Panc1 (cell line): ENCODE measurements around the gene CCDC54. TPM values are rescaled to one million over a fixed set of nuclear protein-coding genes. Genes with fewer than 3 reads are reported as not detected.

Source experiments
- ATAC-seq: fragments of 200-7000 bp; cut with Tn5 transposase; 2 replicates; pipeline ENCODE4 v1.9.1; 2020; ENCODE audit warnings: mild to moderate bottlenecking, moderate library complexity
- BruUV-seq: library from RNA; stranded (reverse); fragments of 400-500 nt; replicated peaks from 2 replicates; lab custom pipeline; 2021; lab: Mats Ljungman, UMichigan
- CTCF ChIA-PET: fragments of 300-600 bp; sonication (Branson Sonifier 250); formaldehyde crosslinking; loops from one replicate; lab custom pipeline; 2022; ENCODE audit warnings: antibody characterized with exemption; lab: Charles Lee
- POLR2A ChIA-PET: fragments of 300-600 bp; sonication (Branson Sonifier 250); formaldehyde crosslinking; loops from one replicate; lab custom pipeline; 2022; ENCODE audit warnings: antibody characterized with exemption; lab: Charles Lee
- DNase-seq: peaks from one replicate; pipeline ENCODE4 v3.0.0-alpha.2; 2010; ENCODE audit warnings: low read depth, low spot score
- H3K27ac ChIP-seq: 2 replicates; pipeline ENCODE4 v1.5.1; 2011; ENCODE audit warnings: mild to moderate bottlenecking, low read length, inconsistent platforms
- H3K27me3 ChIP-seq: fragments of 200-500 bp; sonication (Bioruptor generic); 2 replicates; pipeline ENCODE4 v1.6.0; 2014; ENCODE audit warnings: low read length, inconsistent platforms; ENCODE audit not compliant: control insufficient read depth, insufficient read depth
- H3K36me3 ChIP-seq: fragments of 200-500 bp; sonication (Bioruptor generic); 2 replicates; pipeline ENCODE4 v1.5.1; 2014; ENCODE audit warnings: inconsistent platforms, mild to moderate bottlenecking, low read length, moderate library complexity; ENCODE audit not compliant: control insufficient read depth, insufficient read depth
- H3K4me1 ChIP-seq: 2 replicates; pipeline ENCODE4 v1.5.1; 2011; ENCODE audit warnings: inconsistent platforms, mild to moderate bottlenecking, low read length, moderate library complexity; ENCODE audit not compliant: control insufficient read depth, insufficient read depth
- H3K4me3 ChIP-seq, 2 experiments: 2 replicates each; pipeline ENCODE4 v1.5.1; 2011 to 2012; ENCODE audit warnings: low read depth in 2 of 2, low read length in 2 of 2, mild to moderate bottlenecking in 2 of 2, inconsistent platforms in 1 of 2, moderate library complexity in 1 of 2
- H3K9me3 ChIP-seq: fragments of 200-500 bp; sonication (Bioruptor generic); 2 replicates; pipeline ENCODE4 v1.5.1; 2014; ENCODE audit warnings: low read depth, mild to moderate bottlenecking, inconsistent platforms, low read length, moderate library complexity; ENCODE audit not compliant: control insufficient read depth, insufficient read depth
- POLR2AphosphoS5 ChIP-seq: IDR thresholded peaks from 2 replicates; pipeline ENCODE4 v1.6.1; 2012; ENCODE audit warnings: mild to moderate bottlenecking, low read depth, low read length, moderate library complexity
- SIN3A ChIP-seq: IDR thresholded peaks from 2 replicates; pipeline ENCODE4 v1.6.1; 2012; ENCODE audit warnings: low read depth, mild to moderate bottlenecking, low read length, moderate library complexity, borderline replicate concordance; ENCODE audit not compliant: insufficient read depth
- TCF7L2 ChIP-seq: IDR thresholded peaks from 2 replicates; pipeline ENCODE4 v1.6.1; 2011; ENCODE audit warnings: mild to moderate bottlenecking, low read depth, low read length, inconsistent platforms
- in situ Hi-C: cut with HindIII; loops from 2 replicates; pipeline ENCODE4 v1.10.0; 2016; ENCODE audit warnings: low sequenced_read_pairs, low pct_unique_long_range_greater_than_20kb
- intact Hi-C: fragments of 100-400 bp; cut with micrococcal nuclease; formaldehyde crosslinking; loops from one replicate; pipeline ENCODE4 v1.10.0; 2022; ENCODE audit not compliant: unreplicated experiment
- total RNA-seq: library from RNA; stranded (reverse); gene quantifications from one replicate; pipeline ENCODE4 v1.2.1, GENCODE V29; 2021; ENCODE audit not compliant: unreplicated experiment
- TF ChIP-seq, protein P1 (sequence below): fragments of 450-650 bp; IDR thresholded peaks from 2 replicates; pipeline ENCODE4 v1.5.1; 2017; ENCODE audit warnings: mild to moderate bottlenecking
- TF ChIP-seq, protein P2 (sequence below), 2 experiments: IDR thresholded peaks; 2 replicates each; pipeline ENCODE4 v1.6.1; 2011 to 2012; ENCODE audit warnings: low read depth in 2 of 2, control low read depth in 1 of 2, low read length in 1 of 2, mild to moderate bottlenecking in 1 of 2, moderate library complexity in 1 of 2; ENCODE audit not compliant: insufficient read depth in 1 of 2

The CCDC54 gene
- total RNA-seq, 1 experiment from 2014 or later: not detected

- H3K9me3 ChIP-seq: no peaks in the 10 kb centered on the region; the same call in 1 of the 2 replicates
- no peaks in the 10 kb centered on the region for H3K36me3 ChIP-seq
- H3K27me3 ChIP-seq: peaks cover 3% of the 10 kb centered on the region; the same call in 1 of the 2 replicates
- TF ChIP-seq, protein P1, sequence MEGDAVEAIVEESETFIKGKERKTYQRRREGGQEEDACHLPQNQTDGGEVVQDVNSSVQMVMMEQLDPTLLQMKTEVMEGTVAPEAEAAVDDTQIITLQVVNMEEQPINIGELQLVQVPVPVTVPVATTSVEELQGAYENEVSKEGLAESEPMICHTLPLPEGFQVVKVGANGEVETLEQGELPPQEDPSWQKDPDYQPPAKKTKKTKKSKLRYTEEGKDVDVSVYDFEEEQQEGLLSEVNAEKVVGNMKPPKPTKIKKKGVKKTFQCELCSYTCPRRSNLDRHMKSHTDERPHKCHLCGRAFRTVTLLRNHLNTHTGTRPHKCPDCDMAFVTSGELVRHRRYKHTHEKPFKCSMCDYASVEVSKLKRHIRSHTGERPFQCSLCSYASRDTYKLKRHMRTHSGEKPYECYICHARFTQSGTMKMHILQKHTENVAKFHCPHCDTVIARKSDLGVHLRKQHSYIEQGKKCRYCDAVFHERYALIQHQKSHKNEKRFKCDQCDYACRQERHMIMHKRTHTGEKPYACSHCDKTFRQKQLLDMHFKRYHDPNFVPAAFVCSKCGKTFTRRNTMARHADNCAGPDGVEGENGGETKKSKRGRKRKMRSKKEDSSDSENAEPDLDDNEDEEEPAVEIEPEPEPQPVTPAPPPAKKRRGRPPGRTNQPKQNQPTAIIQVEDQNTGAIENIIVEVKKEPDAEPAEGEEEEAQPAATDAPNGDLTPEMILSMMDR: no peak
- no peak for TF ChIP-seq POLR2AphosphoS5
- TF ChIP-seq, protein P2, sequence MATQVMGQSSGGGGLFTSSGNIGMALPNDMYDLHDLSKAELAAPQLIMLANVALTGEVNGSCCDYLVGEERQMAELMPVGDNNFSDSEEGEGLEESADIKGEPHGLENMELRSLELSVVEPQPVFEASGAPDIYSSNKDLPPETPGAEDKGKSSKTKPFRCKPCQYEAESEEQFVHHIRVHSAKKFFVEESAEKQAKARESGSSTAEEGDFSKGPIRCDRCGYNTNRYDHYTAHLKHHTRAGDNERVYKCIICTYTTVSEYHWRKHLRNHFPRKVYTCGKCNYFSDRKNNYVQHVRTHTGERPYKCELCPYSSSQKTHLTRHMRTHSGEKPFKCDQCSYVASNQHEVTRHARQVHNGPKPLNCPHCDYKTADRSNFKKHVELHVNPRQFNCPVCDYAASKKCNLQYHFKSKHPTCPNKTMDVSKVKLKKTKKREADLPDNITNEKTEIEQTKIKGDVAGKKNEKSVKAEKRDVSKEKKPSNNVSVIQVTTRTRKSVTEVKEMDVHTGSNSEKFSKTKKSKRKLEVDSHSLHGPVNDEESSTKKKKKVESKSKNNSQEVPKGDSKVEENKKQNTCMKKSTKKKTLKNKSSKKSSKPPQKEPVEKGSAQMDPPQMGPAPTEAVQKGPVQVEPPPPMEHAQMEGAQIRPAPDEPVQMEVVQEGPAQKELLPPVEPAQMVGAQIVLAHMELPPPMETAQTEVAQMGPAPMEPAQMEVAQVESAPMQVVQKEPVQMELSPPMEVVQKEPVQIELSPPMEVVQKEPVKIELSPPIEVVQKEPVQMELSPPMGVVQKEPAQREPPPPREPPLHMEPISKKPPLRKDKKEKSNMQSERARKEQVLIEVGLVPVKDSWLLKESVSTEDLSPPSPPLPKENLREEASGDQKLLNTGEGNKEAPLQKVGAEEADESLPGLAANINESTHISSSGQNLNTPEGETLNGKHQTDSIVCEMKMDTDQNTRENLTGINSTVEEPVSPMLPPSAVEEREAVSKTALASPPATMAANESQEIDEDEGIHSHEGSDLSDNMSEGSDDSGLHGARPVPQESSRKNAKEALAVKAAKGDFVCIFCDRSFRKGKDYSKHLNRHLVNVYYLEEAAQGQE (IDR thresholded peaks at IDR 0.05; ENCODE audit: insufficient read depth in 1 of 2, low read depth in 2 of 2, low read length in 1 of 2): no peak
- no peak for TF ChIP-seq TCF7L2
- no peak for TF ChIP-seq SIN3A
- CTCF ChIA-PET: no interaction called here
- intact Hi-C loops: no loop called here
- H3K4me1 ChIP-seq: no peaks in the 10 kb centered on the region
- no peak for ATAC-seq
- POLR2A ChIA-PET: no interaction called here
- BruUV-seq: no TSS peak
- in situ Hi-C loops: no loop called here
- no peak for DNase-seq
- H3K27ac ChIP-seq: no peak overlapping the region
- no peak overlapping the region for H3K4me3 ChIP-seq
Measured at GRCh38 chr3:107414325-107414964, 37.2 kb downstream of the CCDC54 start.

DNA sequence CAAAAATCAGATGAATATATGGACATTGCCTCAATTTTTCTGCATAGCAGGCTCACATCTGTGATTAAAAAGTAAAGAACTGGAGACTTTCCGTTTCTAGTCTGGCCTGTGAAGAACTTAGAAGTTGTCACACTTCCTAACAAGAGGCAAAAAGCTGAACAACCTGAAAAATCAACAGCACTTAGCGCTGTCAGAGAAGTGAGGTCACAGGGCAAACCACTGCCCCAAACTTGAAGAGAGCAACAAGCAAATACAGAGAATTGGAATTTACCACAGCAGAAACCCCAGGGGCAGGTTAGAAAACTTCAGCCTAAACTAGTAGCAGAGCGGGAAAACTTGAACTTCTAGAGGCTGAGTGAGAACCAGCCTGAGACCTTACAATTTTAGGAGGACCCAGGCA, 38.9 kb downstream of the CCDC54 start:
- H3K27ac ChIP-seq: no peak overlapping the region
- no peak overlapping the region for H3K4me3 ChIP-seq
- POLR2A ChIA-PET: no interaction called here
- peaks cover 8% of the 10 kb centered on the region for H3K27me3 ChIP-seq
- H3K36me3 ChIP-seq: no peaks in the 10 kb centered on the region; the same call in 1 of the 2 replicates
- TF ChIP-seq POLR2AphosphoS5: no peak
- TF ChIP-seq, protein P2 (IDR thresholded peaks at IDR 0.05; ENCODE audit: insufficient read depth in 1 of 2, low read depth in 2 of 2, low read length in 1 of 2): no peak
- DNase-seq (no peak), ATAC-seq (no peak)
- BruUV-seq: no TSS peak
- intact Hi-C loops (no loop called here), in situ Hi-C loops (no loop called here)
- CTCF ChIA-PET: interaction anchor here (0.9 kb wide), 1 partner anchor 144 kb away, joined by 3 read pairs; no protein-coding TSS in a partner anchor
- H3K4me1 ChIP-seq: peaks cover 2% of the 10 kb centered on the region
- H3K9me3 ChIP-seq: no peaks in the 10 kb centered on the region
